Fibroblast of the aortic adventitia (primary cell): ENCODE measurements around the gene VAMP3. TPM values are rescaled to one million over a fixed set of nuclear protein-coding genes. Genes with fewer than 3 reads are reported as not detected.

Source experiments
- DNase-seq: peaks from one replicate; pipeline ENCODE4 v3.0.0-alpha.2; 2010; ENCODE audit warnings: low read depth
- H3K4me3 ChIP-seq: 2 replicates; pipeline ENCODE4 v1.5.1; 2011; ENCODE audit warnings: low read depth, mild to moderate bottlenecking, control low read depth, low read length, moderate library complexity
- total RNA-seq: library from RNA; depleted of rRNA; stranded (reverse); fragments of >200 nt; gene quantifications from 2 replicates; pipeline ENCODE4 v1.2.3, GENCODE V29; 2012; ENCODE audit warnings: low replicate concordance
- TF ChIP-seq, protein P1 (sequence below): IDR thresholded peaks from 2 replicates; pipeline ENCODE4 v1.5.1; 2011; ENCODE audit warnings: mild to moderate bottlenecking, low read length, control low read depth, inconsistent platforms; ENCODE audit not compliant: insufficient read depth

VAMP3 gene
- total RNA-seq, 1 donor, result 135 TPM

DNA sequence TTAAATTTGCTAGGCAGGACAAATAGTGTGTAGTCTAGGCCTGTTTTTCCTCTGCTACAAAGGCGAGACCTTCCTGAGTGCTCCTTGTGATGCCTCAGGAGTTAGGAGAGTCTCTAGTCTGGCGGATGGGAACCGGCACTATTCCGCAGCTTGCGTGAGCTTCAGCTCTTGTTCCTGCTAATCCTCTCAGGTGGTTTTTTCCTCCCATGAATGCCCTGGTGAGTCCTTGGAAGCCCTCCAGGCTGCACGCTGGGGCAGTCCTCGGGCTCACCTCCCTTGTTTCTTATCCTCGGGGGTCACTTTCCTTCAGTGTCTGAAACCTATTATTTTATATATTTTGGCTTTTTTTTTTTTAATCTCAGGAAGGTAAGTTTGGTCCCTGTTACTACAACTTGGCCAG is 53.6 kb downstream of the VAMP3 start:
- H3K4me3 ChIP-seq, result no peak overlapping the region
- TF ChIP-seq, protein P1, sequence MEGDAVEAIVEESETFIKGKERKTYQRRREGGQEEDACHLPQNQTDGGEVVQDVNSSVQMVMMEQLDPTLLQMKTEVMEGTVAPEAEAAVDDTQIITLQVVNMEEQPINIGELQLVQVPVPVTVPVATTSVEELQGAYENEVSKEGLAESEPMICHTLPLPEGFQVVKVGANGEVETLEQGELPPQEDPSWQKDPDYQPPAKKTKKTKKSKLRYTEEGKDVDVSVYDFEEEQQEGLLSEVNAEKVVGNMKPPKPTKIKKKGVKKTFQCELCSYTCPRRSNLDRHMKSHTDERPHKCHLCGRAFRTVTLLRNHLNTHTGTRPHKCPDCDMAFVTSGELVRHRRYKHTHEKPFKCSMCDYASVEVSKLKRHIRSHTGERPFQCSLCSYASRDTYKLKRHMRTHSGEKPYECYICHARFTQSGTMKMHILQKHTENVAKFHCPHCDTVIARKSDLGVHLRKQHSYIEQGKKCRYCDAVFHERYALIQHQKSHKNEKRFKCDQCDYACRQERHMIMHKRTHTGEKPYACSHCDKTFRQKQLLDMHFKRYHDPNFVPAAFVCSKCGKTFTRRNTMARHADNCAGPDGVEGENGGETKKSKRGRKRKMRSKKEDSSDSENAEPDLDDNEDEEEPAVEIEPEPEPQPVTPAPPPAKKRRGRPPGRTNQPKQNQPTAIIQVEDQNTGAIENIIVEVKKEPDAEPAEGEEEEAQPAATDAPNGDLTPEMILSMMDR, result no peak
- no peak for DNase-seq

- TF ChIP-seq, protein P1, result no peak
- no peak overlapping the region for H3K4me3 ChIP-seq
- no peak for DNase-seq
These were observed 55.3 kb downstream of the VAMP3 start for GRCh38 chr1:7826363-7826762.

- TF ChIP-seq, protein P1, result no peak
- peak overlapping the region; percentile 25 for H3K4me3 ChIP-seq
- DNase-seq, result no peak
These were observed 56.2 kb downstream of the VAMP3 start for GRCh38 chr1:7827126-7827955.

Other genes starting within 250 kb of the VAMP3 start
- 27.1 and 35.5 TPM in 2 replicates for gene PER3, start 13.0 kb downstream of the VAMP3 start, total RNA-seq
- not detected in 2 replicates for gene UTS2, start 81.8 kb downstream of the VAMP3 start, total RNA-seq
- under 0.01 and 0.90 TPM in 2 replicates for gene TNFRSF9, start 169.5 kb downstream of the VAMP3 start, total RNA-seq
- gene PARK7, start 190.4 kb downstream of the VAMP3 start, total RNA-seq, result 165 and 243 TPM in 2 replicates